DND-41 (cell line): ENCODE data around the gene IGSF9B.

Experiments used
- ATAC-seq: fragments of 200-7000 bp; cut with Tn5 transposase; 3 replicates; pipeline ENCODE4 v1.9.1; 2021; ENCODE audit warnings: low read depth; ENCODE audit not compliant: insufficient read depth
- DNase-seq: peaks from one replicate; pipeline ENCODE4 v3.0.0-alpha.2; 2020
- H2AFZ ChIP-seq: 2 replicates; pipeline ENCODE4 v1.6.0; 2012; ENCODE audit warnings: low read depth, low read length
- H3K27ac ChIP-seq: 2 replicates; pipeline ENCODE4 v1.5.1; 2012; ENCODE audit warnings: low read length, inconsistent platforms
- H3K27me3 ChIP-seq: fragments of 200-600 bp; sonication (generic); 2 replicates; pipeline ENCODE4 v1.6.0; 2012; ENCODE audit warnings: low read length, mild to moderate bottlenecking, inconsistent platforms; ENCODE audit not compliant: insufficient read depth, poor library complexity
- H3K36me3 ChIP-seq: 2 replicates; pipeline ENCODE4 v1.5.1; 2012; ENCODE audit warnings: low read length, inconsistent platforms; ENCODE audit not compliant: insufficient read depth
- H3K4me1 ChIP-seq: 2 replicates; pipeline ENCODE4 v1.5.1; 2012; ENCODE audit warnings: mild to moderate bottlenecking, low read length; ENCODE audit not compliant: insufficient read depth
- H3K4me2 ChIP-seq: 2 replicates; pipeline ENCODE4 v1.6.0; 2012; ENCODE audit warnings: mild to moderate bottlenecking, moderate library complexity, low read length, inconsistent platforms; ENCODE audit not compliant: insufficient read depth
- H3K4me3 ChIP-seq, 2 experiments: fragments of 200-600 bp in 1 of 2; shearing (Covaris generic) in 1 of 2; 2 replicates each; pipeline ENCODE4 v1.5.1; 2012 to 2016; ENCODE audit warnings: inconsistent platforms in 2 of 2, low read length in 2 of 2, mild to moderate bottlenecking in 2 of 2, low read depth in 1 of 2, moderate library complexity in 1 of 2
- H3K79me2 ChIP-seq: 2 replicates; pipeline ENCODE4 v1.6.0; 2012; ENCODE audit warnings: low read length, inconsistent platforms; ENCODE audit not compliant: insufficient read depth
- H3K9ac ChIP-seq: 2 replicates; pipeline ENCODE4 v1.6.0; 2012; ENCODE audit warnings: low read depth, mild to moderate bottlenecking, inconsistent platforms, low read length, moderate library complexity
- H3K9me3 ChIP-seq: 2 replicates; pipeline ENCODE4 v1.5.1; 2012; ENCODE audit warnings: low read length, moderate library complexity, mild to moderate bottlenecking, inconsistent platforms; ENCODE audit not compliant: insufficient read depth, severe bottlenecking
- H4K20me1 ChIP-seq: 2 replicates; pipeline ENCODE4 v1.6.0; 2012; ENCODE audit warnings: low read length; ENCODE audit not compliant: insufficient read depth
- EZH2 ChIP-seq: IDR thresholded peaks from 3 replicates; pipeline ENCODE4 v1.6.1; 2012; ENCODE audit warnings: borderline replicate concordance, low read depth, mild to moderate bottlenecking, moderate library complexity, low read length, inconsistent platforms; ENCODE audit not compliant: severe bottlenecking
- TF ChIP-seq, protein P1 (sequence below): IDR thresholded peaks from 2 replicates; pipeline ENCODE4 v1.5.1; 2012; ENCODE audit warnings: borderline replicate concordance, low read length, moderate library complexity, mild to moderate bottlenecking; ENCODE audit not compliant: poor library complexity, severe bottlenecking; ENCODE audit errors: extremely low read depth

Gene IGSF9B

DNA sequence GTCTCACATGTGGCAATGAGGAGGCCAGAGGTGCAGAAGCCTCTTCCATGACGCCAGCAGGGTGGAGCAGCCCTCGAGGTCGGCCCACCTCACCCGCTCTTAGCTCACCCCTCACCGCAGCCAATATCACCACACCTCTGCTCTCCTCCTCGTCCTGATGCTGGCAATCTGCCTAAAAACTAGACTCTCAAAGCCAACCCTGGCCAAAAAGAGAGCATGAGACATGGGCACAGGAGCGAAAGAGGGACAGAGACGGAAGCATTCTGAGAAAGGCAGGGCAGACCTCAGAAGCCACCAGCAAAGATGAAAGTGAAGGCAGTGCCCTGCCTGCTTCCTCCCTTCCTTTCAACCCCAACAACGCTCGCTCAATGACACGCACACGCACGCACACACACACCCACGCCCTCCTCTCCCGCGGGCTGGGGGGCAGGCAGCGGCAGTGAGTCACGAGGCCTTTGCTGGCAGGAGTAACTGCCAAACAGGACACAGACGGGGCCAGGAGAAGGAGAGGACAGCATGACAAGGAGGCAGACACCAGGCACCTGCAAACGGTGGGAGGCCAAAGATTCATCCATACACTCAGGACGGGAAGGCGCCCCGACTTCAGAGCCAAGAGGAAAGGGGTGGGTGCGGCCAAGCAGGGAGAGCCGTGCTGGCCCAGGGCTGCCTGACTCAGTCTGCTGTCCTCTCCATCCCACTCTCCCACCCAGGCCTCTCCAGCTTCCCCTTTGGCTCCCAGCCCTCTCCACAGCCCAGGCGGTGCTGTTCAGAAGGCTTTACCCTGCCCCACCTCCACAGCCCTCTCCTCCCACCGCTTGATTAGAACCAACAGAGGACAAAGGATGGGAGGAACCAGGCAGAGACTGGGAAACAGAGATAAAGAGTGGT is 11.4 kb downstream of the IGSF9B start:
- H3K79me2 ChIP-seq, result peaks cover 5% of the 10 kb centered on the region; the same call in 1 of the 2 replicates
- H3K27ac ChIP-seq, result peak overlapping the region; percentile 74
- H3K9me3 ChIP-seq, result no peaks in the 10 kb centered on the region
- H3K27me3 ChIP-seq, result no peaks in the 10 kb centered on the region
- H2AFZ ChIP-seq, result peak overlapping the region; percentile 28; the same call in 1 of the 2 replicates
- H3K4me2 ChIP-seq, result peak overlapping the region; percentile 46
- DNase-seq (peak; percentile 76), ATAC-seq (peak; percentile 82)
- H3K9ac ChIP-seq, result peak overlapping the region; percentile 37
- H4K20me1 ChIP-seq, result peaks cover 69% of the 10 kb centered on the region
- peaks cover 57% of the 10 kb centered on the region for H3K4me1 ChIP-seq
- H3K36me3 ChIP-seq, result peaks cover 24% of the 10 kb centered on the region
- H3K4me3 ChIP-seq, result peak overlapping the region in 1 of 2 experiments; percentile 44; a peak in 2 of 4 replicates
- no peak for TF ChIP-seq EZH2
- TF ChIP-seq, protein P1, sequence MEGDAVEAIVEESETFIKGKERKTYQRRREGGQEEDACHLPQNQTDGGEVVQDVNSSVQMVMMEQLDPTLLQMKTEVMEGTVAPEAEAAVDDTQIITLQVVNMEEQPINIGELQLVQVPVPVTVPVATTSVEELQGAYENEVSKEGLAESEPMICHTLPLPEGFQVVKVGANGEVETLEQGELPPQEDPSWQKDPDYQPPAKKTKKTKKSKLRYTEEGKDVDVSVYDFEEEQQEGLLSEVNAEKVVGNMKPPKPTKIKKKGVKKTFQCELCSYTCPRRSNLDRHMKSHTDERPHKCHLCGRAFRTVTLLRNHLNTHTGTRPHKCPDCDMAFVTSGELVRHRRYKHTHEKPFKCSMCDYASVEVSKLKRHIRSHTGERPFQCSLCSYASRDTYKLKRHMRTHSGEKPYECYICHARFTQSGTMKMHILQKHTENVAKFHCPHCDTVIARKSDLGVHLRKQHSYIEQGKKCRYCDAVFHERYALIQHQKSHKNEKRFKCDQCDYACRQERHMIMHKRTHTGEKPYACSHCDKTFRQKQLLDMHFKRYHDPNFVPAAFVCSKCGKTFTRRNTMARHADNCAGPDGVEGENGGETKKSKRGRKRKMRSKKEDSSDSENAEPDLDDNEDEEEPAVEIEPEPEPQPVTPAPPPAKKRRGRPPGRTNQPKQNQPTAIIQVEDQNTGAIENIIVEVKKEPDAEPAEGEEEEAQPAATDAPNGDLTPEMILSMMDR, result no peak

DNA sequence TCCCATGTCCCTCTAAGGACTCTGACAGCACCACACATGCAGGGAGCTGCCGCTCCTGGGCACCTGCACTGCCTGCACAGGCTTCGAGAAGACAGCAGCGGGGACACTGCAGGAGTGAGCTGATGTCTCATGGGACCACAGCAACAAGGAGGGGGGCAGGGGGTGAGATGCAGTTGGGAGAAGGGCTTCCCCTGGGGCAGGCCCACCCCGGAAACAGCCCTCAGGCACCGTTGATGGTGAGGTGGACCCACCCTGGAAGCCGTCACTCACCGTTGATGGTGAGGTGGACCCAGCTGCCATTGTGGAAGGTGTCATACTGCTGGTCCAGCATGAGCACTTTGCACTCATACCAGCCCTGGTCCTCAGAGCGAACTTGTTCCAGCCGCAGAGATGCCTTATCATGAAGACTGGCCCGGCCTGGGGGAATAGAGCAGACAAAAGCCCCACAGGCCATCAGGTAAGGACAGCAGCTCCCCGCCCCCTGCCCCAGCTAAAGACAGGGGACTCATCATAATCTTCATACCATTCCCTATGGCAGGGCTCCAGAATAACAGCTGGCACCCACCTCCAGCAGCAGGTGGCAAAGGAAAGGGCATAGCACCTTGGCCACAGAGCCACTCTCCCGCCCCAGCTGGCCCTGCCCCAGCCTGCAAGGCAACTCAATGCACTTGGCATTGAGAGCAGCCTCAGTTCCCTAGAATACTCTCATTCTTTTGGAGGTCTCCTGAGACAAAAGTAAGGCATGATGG is 12.6 kb downstream of the IGSF9B start:
- peaks cover 57% of the 10 kb centered on the region for H4K20me1 ChIP-seq
- H2AFZ ChIP-seq, result no peak overlapping the region
- peak overlapping the region; percentile 46 for H3K4me2 ChIP-seq
- no peaks in the 10 kb centered on the region for H3K27me3 ChIP-seq
- H3K9ac ChIP-seq, result peak overlapping the region; percentile 37; the same call in 1 of the 2 replicates
- no peaks in the 10 kb centered on the region for H3K9me3 ChIP-seq
- no peak for ATAC-seq
- DNase-seq, result no peak
- no peak overlapping the region; a peak in 1 of 4 replicates for H3K4me3 ChIP-seq
- H3K36me3 ChIP-seq, result peaks cover 33% of the 10 kb centered on the region
- H3K27ac ChIP-seq, result peak overlapping the region; percentile 74
- TF ChIP-seq, protein P1, result no peak
- no peak for TF ChIP-seq EZH2
- H3K4me1 ChIP-seq, result peaks cover 53% of the 10 kb centered on the region
- H3K79me2 ChIP-seq, result 0 out of 2 replicates have a peak, but pooled peaks cover 4% of the 10 kb centered on the region

DNA sequence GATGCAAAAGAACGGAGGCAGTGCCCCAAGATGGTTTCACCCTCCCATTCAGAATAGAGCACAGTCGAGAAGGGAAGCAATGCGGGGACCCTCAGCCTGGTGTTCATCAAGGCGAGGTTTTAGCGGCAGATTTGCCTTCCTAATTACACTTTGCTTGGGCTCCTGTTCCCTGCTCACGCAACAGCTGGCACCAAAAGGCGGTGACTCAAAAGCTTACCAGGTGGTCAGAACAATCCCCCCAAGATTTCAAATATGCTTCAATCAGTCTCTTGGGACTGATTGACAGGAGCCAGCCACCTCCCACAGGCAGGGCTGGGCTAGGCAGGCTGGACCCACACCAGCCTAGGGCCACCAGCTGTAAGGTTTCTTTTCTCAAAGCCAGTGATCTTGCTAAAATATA is 14.2 kb downstream of the IGSF9B start:
- Histone ChIP-seq H3K27ac (no peak overlapping the region), H3K27me3 (no peaks in the 10 kb centered on the region), H3K4me1 (peaks cover 39% of the 10 kb centered on the region), H2AFZ (no peak overlapping the region), H3K9me3 (no peaks in the 10 kb centered on the region), H3K4me2 (no peak overlapping the region), H3K36me3 (peaks cover 42% of the 10 kb centered on the region), H3K9ac (no peak overlapping the region), H4K20me1 (peaks cover 43% of the 10 kb centered on the region), H3K79me2 (0 out of 2 replicates have a peak, but pooled peaks cover 2% of the 10 kb centered on the region), H3K4me3 (no peak overlapping the region)
- TF ChIP-seq, protein P1, result no peak
- no peak for TF ChIP-seq EZH2
- ATAC-seq, result no peak
- no peak for DNase-seq
